GM19023 (cell line): ENCODE measurements around the gene FAM181A.

Source experiments
- ATAC-seq: cut with Tn5 transposase; IDR thresholded peaks from one replicate; pipeline ENCODE4 v1.9.1; 2021; ENCODE audit warnings: mild to moderate bottlenecking, moderate library complexity; ENCODE audit not compliant: unreplicated experiment

The FAM181A gene

GRCh38 chr14:93928184-93929047, 1.3 kb downstream of the FAM181A start:
- ATAC-seq: no peak

DNA sequence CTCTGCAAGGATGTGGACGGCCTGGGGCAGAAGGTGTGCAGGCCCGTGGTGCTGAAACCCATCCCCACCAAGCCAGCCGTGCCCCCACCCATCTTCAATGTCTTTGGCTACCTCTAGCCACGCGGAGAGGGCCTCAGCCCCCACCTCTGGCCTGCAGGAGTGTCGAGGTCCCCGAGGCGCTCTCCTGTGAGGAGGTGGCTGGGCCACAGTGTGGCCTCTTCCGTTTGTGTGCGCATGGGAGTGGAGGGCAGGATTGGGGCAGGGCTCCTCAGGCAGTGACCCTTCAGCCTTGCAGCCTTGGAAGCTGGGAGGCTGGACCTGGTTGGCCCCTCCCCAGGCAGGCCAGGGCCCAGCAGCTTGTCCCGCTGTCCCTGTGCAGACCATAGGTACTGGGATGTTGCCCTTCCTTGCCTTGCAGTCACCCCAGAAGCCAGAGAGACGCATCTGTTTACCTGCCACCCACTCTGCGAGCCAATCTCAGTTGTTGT, 1.9 kb downstream of the FAM181A start:
- ATAC-seq: no peak

- ATAC-seq: no peak
Measured at GRCh38 chr14:93929657-93930056, 2.5 kb downstream of the FAM181A start.

DNA sequence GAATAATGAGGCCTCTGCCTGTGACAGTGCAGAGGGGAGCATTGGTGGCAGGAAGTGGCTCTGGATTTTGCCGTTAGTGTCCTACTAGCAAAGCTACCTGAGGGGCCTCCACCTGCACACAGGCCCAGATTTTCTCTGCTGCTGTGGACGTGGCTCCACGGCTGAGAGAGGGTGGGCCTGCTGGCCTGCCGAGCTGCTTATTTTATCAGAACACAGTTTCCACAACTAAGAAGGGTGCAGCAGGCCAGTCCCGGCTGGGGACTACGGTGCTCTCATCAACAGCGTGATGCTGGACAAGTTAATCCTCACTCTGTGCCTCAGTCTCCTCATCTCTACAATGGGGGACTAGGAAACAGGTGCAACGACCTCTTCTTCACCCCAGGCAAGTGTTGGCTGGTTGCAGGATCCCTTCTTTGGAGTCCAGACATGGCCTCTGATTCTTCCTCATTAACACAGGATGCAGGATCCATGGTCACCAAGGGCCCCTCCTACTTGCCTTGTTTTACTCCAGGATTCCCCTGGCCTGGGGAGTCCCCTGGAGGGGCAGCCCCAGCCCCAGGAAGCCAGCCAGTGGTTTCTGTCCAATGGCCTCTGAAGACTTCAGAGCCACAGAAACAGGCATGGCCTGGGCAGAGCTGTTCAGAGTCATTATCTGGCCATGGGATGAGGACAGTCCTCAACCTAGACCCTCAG, 3.3 kb downstream of the FAM181A start:
- ATAC-seq: no peak

- no peak for ATAC-seq
Measured at GRCh38 chr14:93930989-93931307, 3.8 kb downstream of the FAM181A start.

DNA sequence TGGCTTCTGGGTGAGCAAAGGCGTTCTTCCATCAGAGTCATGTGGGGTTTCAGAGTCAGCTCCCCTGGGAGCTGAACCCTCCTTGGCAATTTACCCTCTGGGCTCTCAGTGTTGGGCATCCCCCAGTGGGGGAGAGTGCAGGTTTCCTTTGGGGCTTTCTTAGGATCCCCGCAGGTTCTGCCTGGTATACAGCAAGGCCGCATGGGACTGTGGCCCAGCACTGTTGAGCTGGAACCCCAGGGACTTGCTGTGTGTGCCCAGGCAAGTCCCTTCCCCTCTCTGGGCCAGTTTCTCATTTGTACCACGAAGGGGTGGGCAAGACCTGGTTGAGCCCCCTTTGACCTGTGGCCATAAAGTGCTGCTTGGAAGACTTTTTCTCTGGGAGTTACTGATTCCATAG, 5.5 kb downstream of the FAM181A start:
- ATAC-seq: no peak

DNA sequence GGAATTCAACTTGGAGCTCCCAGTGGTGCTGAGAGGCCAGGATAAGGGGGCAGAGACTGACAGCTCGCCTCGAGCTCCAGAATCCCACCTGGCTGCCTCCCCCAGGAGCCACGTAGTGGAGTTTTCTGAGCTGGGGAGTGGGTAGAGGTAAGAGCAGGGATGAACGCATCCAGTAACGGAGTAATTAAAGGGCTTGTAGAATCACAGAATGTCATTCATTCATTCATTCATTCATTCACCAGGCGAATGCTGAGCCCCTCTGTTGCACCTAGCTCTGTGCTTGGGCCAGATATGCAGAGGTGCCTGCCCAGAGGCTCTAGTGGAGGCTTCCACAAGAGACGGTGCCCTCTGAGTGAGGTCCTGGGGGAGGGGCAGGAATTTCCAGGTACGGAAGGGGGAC, 8.1 kb downstream of the FAM181A start:
- no peak for ATAC-seq

DNA sequence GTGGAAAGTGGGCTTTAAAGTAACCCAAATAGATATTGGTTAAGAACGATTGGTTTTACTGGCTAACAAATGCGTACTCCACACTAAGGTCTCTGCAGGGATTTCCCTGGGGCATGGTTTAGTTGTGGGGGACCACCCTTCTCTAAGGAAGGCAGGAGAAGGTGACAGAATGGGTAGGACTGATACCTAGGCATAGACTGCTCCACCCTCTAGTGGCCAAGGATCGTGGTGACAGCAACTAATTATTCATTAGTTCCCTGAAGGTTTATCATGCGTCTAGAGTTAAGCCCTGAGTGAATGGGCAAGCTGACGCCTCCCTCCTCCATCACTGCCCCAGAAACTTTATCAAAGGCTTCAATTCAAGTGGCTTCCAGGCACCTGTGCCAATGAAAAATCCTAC, 9.1 kb downstream of the FAM181A start:
- no peak for ATAC-seq

DNA sequence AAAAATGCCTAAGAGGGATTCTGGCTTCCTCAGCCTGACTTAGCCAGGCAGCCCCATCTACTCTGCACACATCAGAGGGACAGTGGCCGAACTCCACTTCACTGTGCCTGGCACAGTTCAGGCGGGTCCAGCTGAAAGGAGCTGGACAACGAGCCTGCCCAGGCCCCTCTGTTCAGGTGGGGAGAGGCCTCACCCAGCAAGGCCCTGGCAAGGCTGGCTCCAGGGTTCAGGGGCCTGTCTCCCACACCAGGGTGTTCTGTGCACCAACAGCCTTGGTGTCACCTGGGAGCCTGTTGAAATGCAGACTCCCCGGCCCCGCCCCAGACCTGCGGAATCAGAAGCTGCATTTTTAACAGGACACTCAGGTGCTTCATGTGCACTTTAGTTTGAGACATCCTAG, 9.8 kb downstream of the FAM181A start:
- ATAC-seq: no peak

DNA sequence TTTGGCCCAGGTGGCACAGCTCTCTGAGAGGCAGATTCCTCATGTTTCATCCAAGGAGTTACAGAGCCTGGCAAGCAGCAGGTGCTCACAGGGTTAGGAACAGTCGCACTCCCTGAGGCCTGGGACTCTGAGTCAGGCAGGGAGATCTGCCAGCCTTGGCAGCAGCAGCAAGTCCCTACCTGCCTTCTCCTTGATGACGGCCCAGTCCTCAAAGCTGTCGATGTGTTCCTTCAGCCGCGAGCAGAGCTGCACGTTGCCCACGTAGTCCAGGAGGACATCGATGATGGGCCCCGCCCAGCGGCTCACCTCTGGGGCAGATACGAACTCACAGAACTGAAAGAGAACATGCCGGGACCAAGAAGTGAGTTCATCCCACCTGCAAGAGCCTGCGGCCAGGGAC, 10.4 kb downstream of the FAM181A start:
- ATAC-seq: no peak

- no peak for ATAC-seq
Measured at GRCh38 chr14:93938751-93939303, 11.7 kb downstream of the FAM181A start.

DNA sequence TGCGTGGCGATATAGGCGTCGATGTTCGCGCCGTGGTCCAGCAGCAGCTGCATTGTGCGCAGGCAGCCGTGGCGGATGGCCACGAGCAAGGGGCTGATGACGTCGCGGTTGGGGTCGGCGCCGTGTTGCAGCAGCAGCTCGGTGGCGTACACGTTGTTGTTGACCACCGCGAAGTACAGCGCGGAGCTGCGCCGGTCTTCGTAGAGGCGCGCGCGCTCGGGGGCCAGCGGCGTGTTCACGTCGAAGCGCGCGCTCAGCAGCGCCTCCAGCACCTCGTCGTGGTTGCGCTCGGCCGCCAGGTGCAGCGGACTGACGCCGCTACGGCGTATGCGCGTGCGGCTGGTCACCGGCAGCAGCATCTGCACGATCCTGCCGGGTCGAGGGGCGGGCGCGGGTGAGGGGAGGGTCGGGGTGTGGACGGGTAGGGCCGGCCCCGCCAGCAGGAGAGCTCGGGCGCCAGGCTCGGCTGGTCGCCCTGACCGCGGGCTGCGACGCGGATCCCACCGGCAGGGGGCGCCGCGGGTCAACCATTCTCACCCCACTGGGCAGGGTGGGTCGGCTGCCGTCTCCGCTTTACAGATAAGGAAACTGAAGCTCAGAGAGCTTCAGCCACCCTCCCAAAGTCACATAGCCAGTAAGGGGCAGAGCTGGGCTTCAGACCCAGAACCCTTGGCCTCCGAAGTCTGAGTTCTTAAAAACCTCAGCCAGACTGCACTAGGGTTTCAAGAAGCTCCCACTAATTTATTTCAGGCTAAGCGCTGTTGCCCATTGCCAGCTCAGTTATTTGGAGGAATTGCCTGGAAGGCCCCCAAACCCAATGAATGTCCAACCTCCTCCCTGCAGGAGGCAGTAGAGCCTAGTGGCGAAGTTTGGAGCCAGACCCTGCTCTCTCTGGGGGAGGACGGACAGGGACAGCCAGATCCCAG, 12.4 kb downstream of the FAM181A start:
- peak; percentile 85 for ATAC-seq

- ATAC-seq: no peak
Measured at GRCh38 chr14:93940437-93940836, 13.3 kb downstream of the FAM181A start.

DNA sequence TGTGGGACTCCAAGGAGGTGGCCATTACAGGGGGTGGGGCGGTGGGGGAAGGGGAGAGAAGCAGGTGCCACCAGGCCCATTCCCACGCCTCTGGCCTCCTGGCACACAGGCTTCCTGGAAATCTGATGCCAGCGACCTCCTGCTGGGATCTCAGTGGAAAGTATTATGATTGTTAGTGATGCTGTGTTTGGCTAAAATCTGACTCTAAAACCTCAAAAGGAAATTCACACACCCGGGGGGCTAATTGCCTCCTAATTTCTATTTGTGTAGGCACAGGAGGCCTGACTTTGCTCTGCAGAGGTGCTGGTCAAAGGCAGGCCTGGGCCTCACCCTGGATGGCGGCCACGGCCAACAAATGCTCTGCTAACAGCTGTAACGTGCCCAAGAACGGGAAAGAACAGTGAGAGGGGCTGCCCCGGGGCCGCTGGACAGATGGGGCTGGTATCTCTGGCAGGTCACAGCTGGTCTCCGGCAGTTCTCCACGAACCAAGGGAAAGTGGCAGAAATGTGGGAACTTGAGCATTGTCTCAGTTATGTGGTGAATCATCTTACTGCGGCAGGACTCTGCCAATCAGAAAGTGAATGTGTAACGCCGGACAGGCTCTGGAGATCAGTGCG, 14.3 kb downstream of the FAM181A start:
- no peak for ATAC-seq

DNA sequence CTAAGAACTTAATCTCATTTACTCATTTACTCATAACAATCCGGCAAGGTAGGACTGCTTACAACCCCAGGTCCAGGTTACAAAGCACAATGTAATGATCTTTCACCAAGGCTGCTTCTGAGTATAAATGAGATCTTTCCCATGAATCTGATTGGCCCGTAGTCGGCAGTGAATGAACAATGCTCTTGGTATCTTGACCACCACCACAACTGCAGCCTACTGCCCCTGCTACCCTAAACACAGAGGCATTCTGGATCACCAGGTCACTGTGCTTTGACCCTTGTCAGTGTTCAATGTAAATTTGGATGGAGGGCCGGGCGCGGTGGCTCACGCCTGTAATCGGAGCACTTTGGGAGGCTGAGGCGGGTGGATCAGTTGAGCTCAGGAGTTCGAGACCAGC, 15.9 kb downstream of the FAM181A start:
- no peak for ATAC-seq

DNA sequence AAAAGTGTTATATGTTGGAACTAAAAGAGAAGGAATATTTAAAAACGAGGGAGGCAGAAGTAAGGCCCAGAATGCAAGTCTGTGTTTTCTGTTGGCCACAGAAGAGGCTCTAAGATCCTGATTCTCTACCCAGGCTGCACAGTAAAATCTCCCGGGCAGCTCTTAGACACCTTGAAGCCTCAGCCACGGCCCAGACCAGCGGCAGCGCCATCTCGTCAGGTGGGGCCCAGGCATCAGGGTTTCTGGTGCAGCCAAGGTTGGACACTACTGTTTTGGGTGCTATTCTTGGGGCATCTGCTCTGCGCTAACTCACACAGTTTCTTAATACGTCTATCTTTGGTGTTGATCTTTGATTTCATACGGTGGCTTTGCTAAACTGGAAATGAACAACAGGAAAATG, 16.8 kb downstream of the FAM181A start:
- ATAC-seq: no peak

DNA sequence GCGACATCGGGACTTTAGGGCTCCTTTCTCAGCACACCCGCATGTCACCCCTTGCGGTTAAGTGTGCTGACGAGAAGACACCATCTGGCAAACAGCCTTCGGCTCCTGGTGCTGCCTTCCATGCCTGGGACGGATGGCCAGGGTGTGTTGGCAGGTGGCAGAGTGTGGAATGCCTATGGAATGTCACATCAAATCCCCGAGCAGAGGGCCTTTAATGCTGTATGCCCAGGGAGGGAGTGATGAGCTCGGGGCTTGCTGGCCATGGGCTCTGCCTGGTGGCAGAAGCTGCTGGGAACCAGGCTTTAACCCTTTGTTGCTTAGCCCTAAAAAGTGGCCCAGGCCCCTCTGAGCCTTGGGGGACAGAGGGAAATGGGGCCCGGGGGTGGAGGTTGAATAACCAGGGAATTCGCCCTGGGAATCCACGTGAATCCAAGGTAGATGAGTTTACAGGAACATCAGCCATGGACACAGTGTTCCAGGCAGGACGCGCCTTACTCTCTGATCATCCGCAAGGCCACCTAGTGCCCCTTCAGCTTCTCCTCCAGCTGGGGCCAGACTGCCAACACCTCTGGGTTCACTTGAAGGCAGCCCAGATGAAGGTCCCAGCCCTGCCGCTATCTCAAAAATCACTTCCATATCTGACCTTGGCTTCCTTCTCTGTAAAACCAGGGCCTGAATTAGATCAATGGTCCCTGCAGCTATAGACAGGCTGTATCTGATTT, 17.4 kb downstream of the FAM181A start:
- ATAC-seq: no peak

- no peak for ATAC-seq
Measured at GRCh38 chr14:93945070-93945399, 17.9 kb downstream of the FAM181A start.

- ATAC-seq: no peak
Measured at GRCh38 chr14:93946104-93946503, 19.0 kb downstream of the FAM181A start.

GRCh38 chr14:93946541-93947090, 19.5 kb downstream of the FAM181A start:
- no peak for ATAC-seq
